ENCODE measurements around the gene ZBED3.

ZBED3 gene

GRCh38 chr5:77077829-77078176, 9.3 kb downstream of the ZBED3 start:
- DNase-seq (ENCODE audit: low read depth in 1 of 2, low spot score in 1 of 2) = no peak

GRCh38 chr5:77076961-77077828, 9.9 kb downstream of the ZBED3 start:
- DNase-seq (ENCODE audit: low read depth in 1 of 2, low spot score in 1 of 2) = peak in 1 of 2 donors; percentile 22

GRCh38 chr5:77074745-77075144, 12.3 kb downstream of the ZBED3 start:
- no peak for DNase-seq (ENCODE audit: low read depth in 1 of 2, low spot score in 1 of 2)

DNA sequence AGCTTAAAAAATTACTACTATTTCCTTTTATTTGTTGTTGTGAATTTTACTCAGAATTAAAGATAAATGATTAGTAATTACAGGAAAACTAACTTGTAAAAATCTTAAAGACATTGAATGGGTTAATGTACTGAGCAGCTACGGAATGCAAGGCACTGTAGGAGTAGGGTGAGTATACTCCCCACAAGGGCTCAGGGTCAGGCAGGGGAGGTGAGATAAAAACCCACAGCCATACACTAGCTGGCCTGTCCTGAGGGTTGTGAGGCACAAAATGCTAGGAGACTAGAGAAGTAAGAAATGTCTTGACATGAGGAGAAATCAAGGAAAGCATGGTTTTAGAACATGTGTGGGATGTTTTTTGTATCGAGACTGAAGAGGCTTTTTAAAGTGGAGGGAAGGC, 13.4 kb downstream of the ZBED3 start:
- no peak for DNase-seq (ENCODE audit: low read depth in 1 of 2, low spot score in 1 of 2)

GRCh38 chr5:77066823-77067442, 20.2 kb downstream of the ZBED3 start:
- DNase-seq (ENCODE audit: low read depth in 1 of 2, low spot score in 1 of 2) = no peak

- no peak for DNase-seq (ENCODE audit: low read depth in 1 of 2, low spot score in 1 of 2)
Observed at GRCh38 chr5:77066184-77066583, 20.9 kb downstream of the ZBED3 start.

DNA sequence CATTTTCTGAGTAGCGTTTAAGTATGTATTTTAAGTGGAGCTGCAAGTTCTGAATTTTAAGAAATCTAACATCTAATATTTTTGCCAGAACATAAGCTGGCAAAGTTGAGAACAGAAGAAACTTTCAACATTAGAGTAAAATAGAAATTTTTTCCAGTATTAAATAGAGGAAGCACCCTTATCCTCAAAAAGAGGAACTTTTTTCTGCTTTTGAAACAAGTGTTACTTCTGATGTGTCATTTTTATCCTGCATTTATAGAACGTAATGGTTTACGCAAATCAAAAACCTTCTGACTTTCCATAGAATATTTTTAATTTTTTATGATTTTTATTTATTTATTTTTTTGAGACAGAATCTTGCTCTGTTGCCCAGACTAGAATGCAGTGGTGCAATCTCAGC, 21.8 kb downstream of the ZBED3 start:
- DNase-seq (ENCODE audit: low read depth in 1 of 2, low spot score in 1 of 2) = no peak

- no peak for DNase-seq (ENCODE audit: low read depth in 1 of 2, low spot score in 1 of 2)
Observed at GRCh38 chr5:77064040-77064439, 23.0 kb downstream of the ZBED3 start.

- DNase-seq (ENCODE audit: low read depth in 1 of 2, low spot score in 1 of 2) = no peak
Observed at GRCh38 chr5:77046416-77047073, 40.5 kb downstream of the ZBED3 start.

DNA sequence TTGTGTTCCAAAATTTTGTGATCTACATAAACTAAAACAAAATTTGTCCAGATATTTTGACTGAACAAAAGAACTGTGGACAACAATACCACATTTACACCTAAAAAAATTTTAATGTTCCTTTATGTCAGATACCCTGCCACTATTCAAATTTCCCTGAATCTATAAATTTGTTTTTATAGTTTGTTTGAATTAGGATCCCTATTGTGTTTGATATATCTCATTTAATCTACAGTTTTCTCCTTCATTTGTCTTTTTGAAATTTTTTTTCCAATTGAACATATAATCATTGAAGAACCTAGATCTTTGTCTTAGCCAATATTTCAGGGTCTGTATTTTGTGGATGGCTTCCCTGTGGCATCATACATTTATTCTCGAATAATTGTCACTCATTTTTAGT, 51.1 kb downstream of the ZBED3 start:
- no peak for DNase-seq (ENCODE audit: low read depth in 1 of 2, low spot score in 1 of 2)

GRCh38 chr5:77033338-77033737, 53.7 kb downstream of the ZBED3 start:
- DNase-seq (ENCODE audit: low read depth in 1 of 2, low spot score in 1 of 2) = no peak

DNA sequence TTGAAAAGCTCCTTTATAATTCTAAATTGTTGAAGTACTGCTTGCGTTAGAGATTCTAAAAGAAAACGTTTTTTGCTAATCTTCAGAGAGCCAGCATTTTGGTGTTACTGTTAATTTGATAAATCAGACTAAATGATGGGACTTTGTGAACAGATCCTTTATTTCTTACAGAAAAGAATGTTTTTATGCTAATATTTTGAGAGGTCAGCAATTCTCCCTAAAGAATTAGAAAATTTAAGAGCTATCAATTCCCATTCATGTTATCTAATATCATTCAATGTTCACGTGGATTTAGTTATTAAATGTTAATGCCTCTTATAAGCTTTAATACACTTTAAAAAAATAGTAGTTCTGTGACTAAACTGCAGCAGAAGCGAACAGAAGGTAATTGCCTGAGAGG, 54.5 kb downstream of the ZBED3 start:
- no peak for DNase-seq (ENCODE audit: low read depth in 1 of 2, low spot score in 1 of 2)

- no peak for DNase-seq (ENCODE audit: low read depth in 1 of 2, low spot score in 1 of 2)
Observed at GRCh38 chr5:77031891-77032290, 55.2 kb downstream of the ZBED3 start.

DNA sequence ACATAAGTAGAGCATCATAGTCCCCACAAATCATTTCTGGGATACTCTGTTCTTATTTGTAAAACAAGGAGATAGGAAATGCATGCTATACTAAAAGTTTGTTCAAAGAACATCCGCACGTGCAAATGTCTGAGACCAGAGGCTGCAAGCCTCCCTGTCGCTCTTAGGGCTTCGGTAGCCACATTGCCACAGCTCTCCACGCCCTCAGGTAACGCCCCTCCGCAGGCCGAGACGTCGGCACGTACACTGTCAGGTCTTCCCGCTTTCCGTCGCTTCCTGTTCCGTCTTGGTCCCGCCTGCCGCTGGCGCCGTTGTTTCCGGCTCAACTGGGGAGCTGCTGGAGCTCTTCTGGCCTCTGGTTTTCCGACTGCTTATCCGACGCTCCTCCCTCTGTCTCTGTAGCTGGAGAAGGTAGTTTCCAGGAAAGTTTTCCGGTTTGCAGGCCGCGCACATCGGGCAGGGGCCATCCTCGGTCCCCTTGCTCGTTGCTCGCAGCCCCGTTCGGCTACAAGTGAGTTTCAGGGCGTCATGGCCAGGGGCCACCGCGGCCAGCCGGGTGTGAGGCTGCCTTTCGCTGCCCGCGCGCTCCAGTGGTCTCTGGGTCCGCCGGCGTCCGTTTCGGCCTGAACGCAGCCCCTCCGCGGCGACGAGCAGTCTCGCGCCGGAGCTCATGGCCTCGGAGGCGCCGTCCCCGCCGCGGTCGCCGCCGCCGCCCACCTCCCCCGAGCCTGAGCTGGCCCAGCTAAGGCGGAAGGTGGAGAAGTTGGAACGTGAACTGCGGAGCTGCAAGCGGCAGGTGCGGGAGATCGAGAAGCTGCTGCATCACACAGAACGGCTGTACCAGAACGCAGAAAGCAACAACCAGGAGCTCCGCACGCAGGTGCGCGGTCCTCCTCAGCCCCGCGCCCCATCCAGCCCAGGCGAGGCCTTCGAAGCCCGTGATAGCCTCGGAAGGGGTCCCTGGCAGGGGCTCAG, 56.7 kb downstream of the ZBED3 start, which contains the start of gene AGGF1:
Gene AGGF1 (plus strand): TSS at position 308 of the 975 bp plus-strand sequence. CDS start 363 bp downstream, at position 671.
- DNase-seq (ENCODE audit: low read depth in 1 of 2, low spot score in 1 of 2) = peak; percentile 77 to 91

DNA sequence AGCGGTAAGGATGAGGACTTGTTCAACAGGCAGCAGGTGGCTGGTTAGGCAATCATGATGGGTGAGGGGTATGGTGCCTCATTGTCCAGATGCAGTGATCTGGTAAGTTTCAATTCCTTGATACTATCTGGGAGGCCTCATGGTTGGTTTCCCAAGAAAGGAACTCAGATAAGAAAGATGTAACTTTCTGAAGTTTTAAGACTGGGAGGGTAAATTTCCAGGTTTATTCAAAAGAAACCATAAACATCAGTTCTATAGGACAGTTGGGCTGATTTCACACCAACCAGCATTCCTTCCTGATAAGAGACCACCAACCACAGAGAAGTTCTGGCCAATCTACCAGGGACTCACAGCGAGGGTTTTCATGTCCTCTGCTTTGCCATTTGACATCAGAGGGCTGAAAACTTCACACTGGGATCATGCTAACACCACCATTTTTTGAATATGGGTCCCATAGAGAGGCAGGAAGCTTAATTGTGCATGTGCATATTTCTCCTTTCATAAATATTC, 57.7 kb downstream of the ZBED3 start:
- DNase-seq (ENCODE audit: low read depth in 1 of 2, low spot score in 1 of 2) = no peak

DNA sequence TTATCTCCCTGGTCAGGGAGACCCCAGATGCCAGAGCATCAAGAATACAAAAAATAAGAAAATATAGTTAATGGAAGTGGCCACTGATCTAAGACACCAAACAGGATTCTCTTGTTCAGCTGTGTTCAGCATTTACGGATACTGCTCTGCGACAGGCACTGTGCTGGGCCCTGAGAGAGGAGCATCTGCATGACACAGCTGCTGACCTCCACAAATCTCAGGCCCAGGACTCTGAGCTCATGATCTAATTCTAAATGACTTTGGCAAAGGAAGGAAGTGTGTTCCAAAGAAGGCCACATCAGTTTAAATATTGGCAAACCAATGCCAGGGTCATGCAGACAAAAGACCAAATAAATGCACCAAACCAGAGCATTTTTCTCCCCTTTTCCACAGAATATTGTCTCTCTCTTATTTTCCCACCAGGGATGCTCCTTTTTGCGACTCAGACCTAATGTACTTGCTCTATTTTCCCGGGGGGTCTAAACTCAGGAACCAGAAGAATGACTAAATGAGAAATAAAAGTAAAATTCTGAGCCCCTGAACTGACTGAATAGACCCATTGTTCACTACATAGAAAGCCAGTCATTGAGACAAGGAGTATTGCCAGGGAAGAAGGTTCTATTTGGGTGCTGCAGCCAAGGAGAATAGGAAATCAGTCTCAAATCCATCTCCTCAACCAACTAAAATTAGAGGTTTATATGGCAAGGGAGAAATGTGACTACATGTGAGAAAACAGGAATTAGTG, 58.3 kb downstream of the ZBED3 start:
- no peak for DNase-seq (ENCODE audit: low read depth in 1 of 2, low spot score in 1 of 2)

GRCh38 chr5:77024490-77024889, 62.6 kb downstream of the ZBED3 start:
- no peak for DNase-seq (ENCODE audit: low read depth in 1 of 2, low spot score in 1 of 2)

GRCh38 chr5:77022511-77023417, 64.3 kb downstream of the ZBED3 start:
- no peak for DNase-seq (ENCODE audit: low read depth in 1 of 2, low spot score in 1 of 2)
